Neutrophil (primary cell): ENCODE results near the gene RIOK1.

ENCODE experiments used
- H3K27ac ChIP-seq: fragments of 200-600 bp; sonication (generic); 2 replicates; pipeline ENCODE4 v1.5.1; 2016; ENCODE audit warnings: mild to moderate bottlenecking, moderate library complexity
- H3K27me3 ChIP-seq: fragments of 200-600 bp; sonication (generic); 2 replicates; pipeline ENCODE4 v1.6.0; 2016; ENCODE audit warnings: mild to moderate bottlenecking
- H3K36me3 ChIP-seq: fragments of 200-600 bp; sonication (generic); 2 replicates; pipeline ENCODE4 v1.5.1; 2017
- H3K4me1 ChIP-seq, 2 experiments: fragments of 200-600 bp in 1 of 2; sonication (generic) in 1 of 2; 1 replicate in 1 of 2; 2 replicates in 1 of 2; pipeline versions ENCODE4 v1.5.1 to v1.6.1; 2013 to 2016; ENCODE audit warnings: low read depth in 1 of 2, low read length in 1 of 2, mild to moderate bottlenecking in 1 of 2, moderate library complexity in 1 of 2; ENCODE audit not compliant: control insufficient read depth in 1 of 2, insufficient read depth in 1 of 2
- H3K4me3 ChIP-seq, 2 experiments: fragments of 200-600 bp in 1 of 2; sonication (generic) in 1 of 2; 1 replicate in 1 of 2; 2 replicates in 1 of 2; pipeline ENCODE4 v1.5.1; 2013 to 2016; ENCODE audit warnings: low read depth in 1 of 2, low read length in 1 of 2, mild to moderate bottlenecking in 1 of 2, moderate library complexity in 1 of 2
- H3K9me3 ChIP-seq: fragments of 200-600 bp; sonication (generic); 2 replicates; pipeline ENCODE4 v1.5.1; 2016
- CTCF ChIP-seq: fragments of 200-600 bp; sonication (generic); IDR thresholded peaks from 2 replicates; pipeline ENCODE4 v1.5.1; 2016; ENCODE audit warnings: antibody characterized with exemption

The RIOK1 gene

GRCh38 chr6:7467007-7467897 is 77.6 kb downstream of the RIOK1 start:
- Histone ChIP-seq H3K36me3 (no peaks in the 10 kb centered on the region), H3K4me1 (no peaks in the 10 kb centered on the region), H3K9me3 (no peaks in the 10 kb centered on the region), H3K4me3 (no peak overlapping the region), H3K27me3 (no peaks in the 10 kb centered on the region), H3K27ac (no peak overlapping the region)
- no peak for TF ChIP-seq CTCF
